Stimulated activated naive CD4-positive, alpha-beta T cell treated with Interleukin-2 at 50 U/mL for 16 hours (primary cell): ENCODE data around the gene PRKCB.
"Not testable (repeated sequence)": the region's sequence is repeated elsewhere in the genome, so short reads cannot be mapped to it uniquely, and the experiment has no call there.

Experiments
- DNase-seq: peaks from one replicate; lab custom pipeline; 2025; lab: John Stamatoyannopoulos, UW

The PRKCB gene

GRCh38 chr16:24135624-24136565 is 300.1 kb downstream of the PRKCB start:
- no peak for DNase-seq

DNA sequence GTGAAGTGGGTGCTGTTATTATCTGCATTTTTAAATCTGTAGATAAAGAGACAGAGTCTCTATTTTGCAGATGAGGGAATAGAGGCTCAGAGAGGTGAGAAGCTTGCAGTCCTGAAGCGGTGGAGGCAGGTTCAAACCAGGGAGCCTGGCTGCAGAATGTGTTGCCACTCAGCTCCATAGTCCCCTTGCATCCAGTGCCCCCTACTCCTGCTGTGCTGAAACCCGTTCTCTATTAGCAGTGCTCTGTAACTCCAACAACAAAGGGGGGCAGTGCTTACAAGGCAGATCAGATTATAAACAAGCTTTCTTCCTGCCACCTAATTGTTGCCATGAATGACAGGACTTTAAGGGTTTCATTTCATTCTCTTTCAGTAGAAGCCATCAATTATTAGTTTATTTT is 302.2 kb downstream of the PRKCB start:
- no peak for DNase-seq

DNA sequence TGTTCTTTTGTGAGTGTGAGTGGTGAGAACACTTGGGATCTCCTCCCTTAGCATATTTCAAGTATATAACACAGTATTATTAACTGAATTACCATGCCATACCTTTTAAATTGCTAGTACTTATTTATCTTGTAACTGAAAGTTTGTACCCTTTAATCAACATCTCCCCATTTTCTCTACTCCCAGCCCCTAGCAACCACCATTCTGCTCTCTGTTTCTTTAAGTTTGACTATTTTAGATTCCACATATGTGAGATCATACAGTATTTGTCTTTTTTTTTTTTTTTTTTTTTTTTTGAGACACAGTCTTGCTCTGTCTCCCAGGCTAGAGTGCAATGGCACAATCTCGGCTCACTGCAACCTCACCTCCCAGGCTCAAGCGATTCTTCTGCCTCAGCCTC is 302.8 kb downstream of the PRKCB start:
- DNase-seq, result no peak

- DNase-seq, result no peak
These were observed 303.5 kb downstream of the PRKCB start for GRCh38 chr16:24139282-24139681.

DNA sequence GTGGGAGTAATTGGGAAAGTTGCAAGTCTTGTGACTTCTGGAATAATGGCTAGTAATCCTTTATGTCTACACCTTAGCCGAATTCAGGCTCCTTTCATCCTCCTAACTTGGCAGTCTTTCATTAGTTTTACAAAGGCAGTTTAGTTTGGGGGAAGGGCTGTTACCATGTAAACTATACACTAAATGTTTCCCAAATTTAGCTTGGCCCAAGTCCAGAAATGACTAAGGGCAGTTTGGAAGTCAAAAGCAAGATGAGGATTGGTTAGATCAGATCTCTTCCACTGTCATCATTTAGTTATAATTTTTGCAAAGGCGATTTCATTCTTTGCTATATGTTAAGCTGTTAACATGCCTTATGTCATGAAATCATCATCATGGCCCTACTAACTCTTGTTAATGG is 304.9 kb downstream of the PRKCB start:
- no peak for DNase-seq

- DNase-seq, result no peak
These were observed 305.7 kb downstream of the PRKCB start for GRCh38 chr16:24141466-24141865.

GRCh38 chr16:24141917-24142316 is 306.1 kb downstream of the PRKCB start:
- DNase-seq, result no peak

GRCh38 chr16:24145927-24146326 is 310.1 kb downstream of the PRKCB start:
- DNase-seq, result no peak

- DNase-seq, result no peak
These were observed 310.7 kb downstream of the PRKCB start for GRCh38 chr16:24146518-24146917.

DNA sequence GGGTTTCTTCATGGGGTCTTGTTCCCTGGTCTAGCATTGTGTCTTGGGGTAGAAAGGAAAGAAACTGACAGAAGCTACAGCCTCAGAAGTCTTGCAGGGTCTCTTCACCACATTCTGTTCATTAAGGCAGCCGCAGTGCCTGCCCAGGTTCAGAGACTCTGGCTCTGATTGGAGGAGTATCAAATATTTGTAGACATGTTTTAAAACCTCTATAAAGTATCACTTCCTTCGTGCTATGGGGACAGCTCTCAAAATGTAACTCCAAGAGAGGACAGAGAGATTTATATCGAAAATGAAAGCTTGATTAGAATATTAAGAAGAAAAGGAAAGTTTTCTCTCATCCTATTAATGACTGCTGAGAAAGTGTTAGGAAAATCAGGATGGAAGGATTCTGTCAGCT is 313.3 kb downstream of the PRKCB start:
- DNase-seq, result no peak

GRCh38 chr16:24150282-24150681 is 314.5 kb downstream of the PRKCB start:
- no peak for DNase-seq

- no peak for DNase-seq
These were observed 315.7 kb downstream of the PRKCB start for GRCh38 chr16:24151482-24151939.

DNA sequence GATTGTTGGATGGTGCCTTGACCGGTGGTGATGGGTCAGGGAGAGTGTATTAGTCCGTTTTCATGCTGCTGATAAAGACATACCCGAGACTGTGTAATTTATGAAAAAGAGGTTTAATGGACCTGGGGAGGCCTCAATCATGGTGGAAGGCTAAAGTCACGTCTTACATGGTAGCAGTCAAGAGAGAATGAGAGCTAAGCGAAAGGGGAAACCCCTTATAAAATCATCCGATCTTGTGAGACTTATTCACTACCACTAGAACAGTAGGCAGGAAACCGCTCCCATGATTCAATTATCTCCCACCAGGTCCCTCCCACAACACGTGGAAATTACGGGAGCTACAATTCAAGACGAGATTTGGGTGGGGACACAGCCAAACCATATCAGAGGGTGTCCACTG is 316.3 kb downstream of the PRKCB start:
- DNase-seq, result not testable (repeated sequence)

DNA sequence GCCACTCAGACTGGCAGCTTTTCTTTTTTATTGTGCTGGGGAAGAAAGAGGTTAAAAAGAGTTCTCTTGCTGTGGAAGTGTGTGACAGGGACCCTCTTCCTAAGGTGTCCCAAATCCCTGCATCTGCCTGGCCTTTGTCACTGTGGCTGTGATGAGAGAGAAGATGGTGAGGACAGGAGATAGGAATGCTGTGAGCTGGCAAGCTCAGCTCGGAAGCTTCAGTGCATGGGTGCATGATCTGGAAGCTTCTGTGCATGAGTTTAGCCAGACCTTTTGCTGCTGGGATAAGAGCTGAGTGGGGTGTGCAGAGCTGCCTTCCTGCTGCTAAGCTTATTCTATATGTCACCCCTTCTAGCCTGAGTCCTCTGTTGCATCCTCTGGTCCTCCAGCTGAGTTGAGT is 317.0 kb downstream of the PRKCB start:
- DNase-seq, result no peak

GRCh38 chr16:24156777-24157176 is 321.0 kb downstream of the PRKCB start:
- no peak for DNase-seq

DNA sequence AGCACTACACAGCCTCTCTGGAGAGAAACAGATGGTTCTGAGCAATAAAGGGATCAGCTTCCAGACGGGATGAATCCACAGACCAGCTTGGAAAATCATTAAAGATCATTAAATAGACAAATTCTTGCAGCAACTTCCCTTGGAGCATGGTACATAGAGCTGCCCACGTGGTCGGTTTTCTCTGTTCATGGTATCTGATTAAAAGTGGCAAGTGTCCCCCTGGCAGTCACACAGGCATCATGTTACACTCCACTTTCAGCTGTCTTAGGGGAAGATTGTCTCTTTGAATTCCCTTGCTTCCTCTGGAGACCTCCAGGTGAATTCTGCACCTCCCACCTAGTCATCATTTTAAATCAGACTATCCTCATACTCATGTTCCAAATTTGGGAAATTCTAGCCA is 328.2 kb downstream of the PRKCB start:
- no peak for DNase-seq

GRCh38 chr16:24164416-24164815 is 328.6 kb downstream of the PRKCB start:
- no peak for DNase-seq

- DNase-seq, result no peak
These were observed 329.5 kb downstream of the PRKCB start for GRCh38 chr16:24165273-24165672.

GRCh38 chr16:24166661-24167528 is 331.1 kb downstream of the PRKCB start:
- no peak for DNase-seq

GRCh38 chr16:24168856-24169255 is 333.1 kb downstream of the PRKCB start:
- DNase-seq, result no peak

- no peak for DNase-seq
These were observed 334.6 kb downstream of the PRKCB start for GRCh38 chr16:24170407-24170806.

DNA sequence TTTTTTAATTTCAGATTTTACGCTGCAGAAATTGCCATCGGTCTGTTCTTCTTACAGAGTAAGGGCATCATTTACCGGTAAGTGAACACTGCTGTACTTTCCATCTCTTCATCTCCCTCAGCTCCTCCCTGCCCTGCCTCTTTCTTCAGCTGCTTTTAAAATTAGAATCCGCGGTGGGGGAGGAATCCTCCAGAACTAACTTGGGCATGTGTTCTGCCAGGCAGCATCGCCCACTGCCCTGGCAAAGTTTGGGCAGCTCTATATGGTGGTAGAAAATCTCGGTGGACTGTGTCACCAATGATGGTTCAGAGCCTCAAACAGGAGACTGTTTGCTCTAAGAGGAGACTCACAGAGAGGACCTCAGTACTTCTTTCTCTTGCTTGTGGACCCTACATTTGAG is 338.7 kb downstream of the PRKCB start:
- no peak for DNase-seq

GRCh38 chr16:24174957-24175356 is 339.2 kb downstream of the PRKCB start:
- DNase-seq, result no peak
